ENCODE measurements around the gene NRG3.
"Not testable (repeated sequence)": the region's sequence is repeated elsewhere in the genome, so short reads cannot be mapped to it uniquely, and the experiment has no call there.

The NRG3 gene

DNA sequence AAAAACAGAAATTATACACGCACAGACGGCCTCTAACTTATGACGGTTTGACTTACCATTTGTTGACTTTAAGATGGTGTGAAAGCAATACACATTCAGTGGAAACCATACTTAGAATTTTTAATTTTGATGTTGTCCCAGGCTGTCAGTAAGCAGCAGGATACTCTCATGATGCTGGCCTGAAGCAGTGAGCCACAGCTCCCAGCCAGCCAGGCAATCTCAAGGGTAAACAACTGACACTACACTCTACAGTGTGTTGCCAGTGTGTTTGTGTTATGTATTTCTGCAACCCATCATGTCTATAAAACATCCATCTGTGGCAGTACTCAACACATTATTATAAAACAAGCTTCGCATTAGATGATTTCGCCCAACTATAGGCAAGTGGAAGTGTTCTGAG lies 747.5 kb downstream of the NRG3 start:
- DNase-seq: no peak

DNA sequence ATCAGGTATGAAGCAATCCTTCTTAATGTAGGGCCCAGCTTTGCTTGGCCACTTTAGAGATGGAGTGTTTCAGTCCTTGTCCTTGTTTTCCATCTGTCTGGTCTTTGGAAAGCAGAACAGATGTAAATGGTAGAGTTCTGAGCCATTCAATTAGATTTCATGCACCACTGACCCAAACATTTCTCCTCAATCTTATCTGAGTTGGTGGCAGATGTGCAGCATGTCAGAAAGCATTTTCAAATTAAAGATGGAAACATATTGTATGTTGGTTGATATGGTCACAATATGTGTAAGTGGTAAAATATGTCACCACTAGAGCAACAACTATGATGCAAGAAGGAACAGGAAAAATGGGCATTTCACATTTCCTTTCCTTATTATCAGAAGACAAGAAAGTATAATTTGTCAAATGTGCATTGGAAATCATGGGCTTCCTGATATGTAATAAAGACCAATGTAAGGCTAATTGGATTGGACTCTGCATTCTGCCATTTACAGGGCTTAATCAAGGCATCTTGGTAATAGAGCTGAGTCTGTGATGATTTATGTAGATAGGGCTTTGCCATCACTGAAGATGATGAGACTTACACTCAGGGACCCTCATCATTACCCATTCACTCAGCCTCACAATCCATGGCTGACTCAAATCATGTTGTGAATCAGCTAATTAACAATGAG lies 750.7 kb downstream of the NRG3 start:
- peak; percentile 58 for DNase-seq

DNA sequence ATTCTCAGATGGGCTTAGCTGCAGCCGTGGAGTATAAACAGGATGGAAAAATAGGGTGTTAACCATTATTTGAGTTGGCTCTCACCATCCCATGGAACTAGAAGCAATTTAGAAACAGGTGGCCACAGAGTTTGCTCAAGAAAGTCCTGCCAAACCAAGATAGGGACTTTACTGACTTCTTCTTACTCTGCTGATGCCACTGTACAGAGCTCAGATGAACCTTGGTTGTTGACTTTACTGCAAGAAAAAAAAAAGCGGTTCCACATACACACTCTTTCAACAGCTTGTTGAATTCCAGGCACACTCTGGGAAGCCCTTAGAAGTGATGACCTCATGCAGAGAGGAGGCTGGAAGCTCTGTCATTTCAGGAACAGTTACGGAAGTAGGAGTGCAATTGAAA lies 753.4 kb downstream of the NRG3 start:
- DNase-seq: no peak

DNA sequence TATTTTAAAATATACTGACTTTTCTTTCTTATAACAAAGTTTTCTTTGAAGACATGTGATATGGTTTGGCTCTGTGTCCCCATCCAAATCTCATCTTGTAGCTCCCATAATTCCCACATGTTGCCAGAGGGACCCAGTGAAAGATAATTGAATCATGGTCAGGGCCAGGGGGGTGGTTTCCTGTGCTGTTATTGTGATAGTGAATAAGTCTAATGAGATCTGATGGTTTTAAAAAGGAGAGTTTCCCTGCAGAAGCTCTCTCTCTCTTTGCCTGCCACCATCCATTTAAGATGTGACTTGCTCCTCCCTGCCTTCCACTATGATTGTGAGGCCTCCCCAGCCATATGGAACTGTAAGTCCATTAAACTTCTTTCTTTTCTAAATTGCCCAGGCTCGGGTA lies 768.1 kb downstream of the NRG3 start:
- DNase-seq: no peak

- no peak for DNase-seq
Observed at GRCh38 chr10:82643601-82644000, 768.6 kb downstream of the NRG3 start.

- DNase-seq: no peak
Observed at GRCh38 chr10:82645221-82645620, 770.2 kb downstream of the NRG3 start.

DNA sequence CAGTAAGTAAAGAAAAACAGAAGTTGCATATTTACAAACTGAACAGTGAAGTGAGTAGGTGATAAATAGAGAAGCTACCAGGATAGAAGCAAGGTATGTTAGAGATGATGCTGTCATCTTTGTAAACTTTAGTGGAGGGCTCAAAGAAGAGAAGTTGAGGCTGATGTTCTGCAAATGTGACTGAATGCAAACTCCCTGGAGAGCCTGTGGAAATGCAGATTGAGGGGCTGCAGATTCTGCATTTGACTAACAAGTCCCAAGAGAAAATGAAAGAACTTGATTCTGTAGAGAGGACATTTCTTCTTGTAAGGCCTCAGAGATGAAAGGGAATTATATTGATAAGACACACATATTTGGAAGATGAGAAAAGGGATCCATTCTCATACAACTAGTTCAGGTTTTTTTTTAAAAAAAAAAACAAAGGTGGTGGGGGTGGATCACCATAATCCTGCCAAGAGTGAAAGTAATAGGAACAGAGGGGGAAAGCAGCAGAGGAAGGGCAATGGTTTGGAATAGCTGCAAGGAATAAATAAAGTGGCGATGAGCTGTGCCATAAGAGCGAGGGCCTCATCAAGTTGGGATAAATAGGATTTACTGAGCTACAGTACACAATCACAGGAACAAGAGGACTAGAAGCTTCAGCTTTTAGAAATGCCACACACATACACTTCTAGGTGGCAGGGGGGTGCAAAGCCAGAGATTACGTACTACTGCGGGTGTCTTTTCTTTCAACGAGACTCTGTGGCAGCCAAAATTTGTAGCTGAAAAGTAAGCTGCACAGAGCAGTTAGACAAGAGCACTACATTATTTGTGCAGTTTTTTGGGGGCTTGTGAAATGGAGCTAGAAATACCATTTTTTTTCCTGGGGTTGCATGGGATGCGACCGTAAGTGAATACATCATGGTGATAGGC lies 778.5 kb downstream of the NRG3 start:
- no peak for DNase-seq

GRCh38 chr10:82660205-82660604 lies 785.2 kb downstream of the NRG3 start:
- DNase-seq: no peak

DNA sequence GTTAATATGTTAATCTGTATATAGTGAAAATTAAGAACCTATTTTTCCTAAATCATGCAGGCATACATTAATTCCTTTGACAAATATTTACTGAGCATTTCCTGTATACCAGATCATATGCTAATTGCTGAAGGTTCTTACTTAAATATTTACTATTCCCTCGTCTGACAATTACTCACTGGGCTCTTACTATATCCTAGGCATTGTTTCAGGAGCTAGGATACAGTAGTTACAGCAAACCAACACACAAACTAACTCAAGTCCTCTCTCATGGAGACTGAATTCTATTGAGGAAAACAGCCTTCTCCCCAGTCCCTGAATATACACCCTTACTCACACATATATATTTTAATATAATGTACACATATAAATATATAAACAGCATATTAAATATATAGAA lies 786.0 kb downstream of the NRG3 start:
- DNase-seq: no peak

- peak; percentile 23 for DNase-seq
Observed at GRCh38 chr10:82661701-82662100, 786.7 kb downstream of the NRG3 start.

GRCh38 chr10:82668221-82668895 lies 793.4 kb downstream of the NRG3 start:
- no peak for DNase-seq

- no peak for DNase-seq
Observed at GRCh38 chr10:82674036-82674435, 799.0 kb downstream of the NRG3 start.

- not testable (repeated sequence) for DNase-seq
Observed at GRCh38 chr10:82677932-82678331, 802.9 kb downstream of the NRG3 start.

DNA sequence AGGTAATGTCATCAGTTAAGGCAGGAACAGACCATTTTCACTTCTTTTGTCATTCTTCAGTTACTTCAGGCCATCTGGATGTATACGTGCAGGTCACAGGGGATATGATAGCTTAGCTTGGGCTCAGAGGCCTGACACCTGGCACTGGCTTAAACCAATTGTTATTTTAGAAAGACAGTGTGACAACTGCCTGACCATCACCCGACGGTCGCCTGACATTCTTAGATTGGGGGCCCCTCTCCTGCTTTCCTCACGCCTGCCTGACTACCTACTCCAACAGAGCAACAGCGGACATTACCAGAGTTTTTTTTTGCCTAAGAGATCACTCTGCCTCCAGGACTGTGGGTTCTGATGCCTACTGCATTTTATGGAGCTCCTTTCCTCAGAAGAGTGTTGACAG lies 803.5 kb downstream of the NRG3 start:
- DNase-seq: not testable (repeated sequence)

DNA sequence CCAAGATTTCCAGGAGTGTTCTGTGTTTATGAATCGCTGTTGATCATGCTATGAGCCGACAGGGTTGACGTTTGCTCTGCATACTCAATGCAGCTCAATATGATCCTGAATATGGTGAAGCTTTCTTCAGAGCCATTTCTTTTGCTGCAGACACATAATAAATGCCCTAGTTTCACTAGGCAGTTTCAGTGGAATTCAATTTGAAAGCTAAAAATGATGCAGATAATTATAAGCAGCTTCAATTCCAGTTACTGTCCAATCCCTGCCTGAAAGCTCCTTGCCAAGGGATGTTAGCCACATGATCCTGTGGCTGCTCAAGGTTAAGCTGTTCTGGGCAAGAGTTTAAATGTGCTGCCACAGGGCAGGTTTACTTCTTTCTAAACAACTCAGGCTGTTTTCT lies 805.6 kb downstream of the NRG3 start:
- no peak for DNase-seq

GRCh38 chr10:82683945-82684344 lies 809.0 kb downstream of the NRG3 start:
- DNase-seq: no peak

- DNase-seq: no peak
Observed at GRCh38 chr10:82685087-82685486, 810.1 kb downstream of the NRG3 start.

DNA sequence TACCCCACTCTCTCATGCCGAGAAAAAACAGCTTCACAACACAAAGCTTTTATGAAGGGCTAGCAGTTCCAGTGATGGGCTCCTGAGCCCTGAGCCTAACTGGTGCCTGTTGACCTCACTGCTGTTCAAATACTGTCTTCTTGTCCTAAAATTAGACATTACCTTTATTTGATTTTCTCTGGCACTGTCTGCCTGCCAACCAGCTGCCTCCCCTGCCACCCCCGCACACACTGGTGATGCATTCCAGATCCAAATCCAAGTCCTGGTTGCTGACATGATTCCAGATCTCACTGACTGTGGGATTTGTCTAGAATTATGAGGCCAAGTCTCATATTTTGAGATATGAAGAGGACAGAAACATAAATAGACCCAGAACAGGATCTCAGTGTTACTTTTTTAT lies 816.2 kb downstream of the NRG3 start:
- DNase-seq: no peak

DNA sequence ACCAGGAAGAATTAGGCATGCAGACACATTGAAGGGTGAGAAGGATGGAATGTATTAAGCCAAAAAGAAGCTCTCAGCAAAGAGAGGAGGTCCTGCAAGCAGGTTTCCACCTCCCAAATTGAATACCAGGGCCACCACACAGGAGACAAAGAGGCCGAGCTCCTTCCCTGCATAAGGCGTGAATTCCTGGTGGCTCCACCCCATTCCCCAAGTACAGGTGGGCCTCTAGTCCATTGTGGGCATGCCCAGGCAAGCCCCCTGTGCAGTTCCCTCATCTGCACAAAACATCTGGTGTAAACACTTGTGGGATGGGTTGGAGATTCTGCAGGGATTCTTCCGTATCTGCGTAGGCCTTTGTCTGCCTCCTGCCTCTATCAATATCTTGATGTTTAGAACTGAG lies 817.5 kb downstream of the NRG3 start:
- no peak for DNase-seq

GRCh38 chr10:82721831-82722230 lies 846.8 kb downstream of the NRG3 start:
- no peak for DNase-seq

DNA sequence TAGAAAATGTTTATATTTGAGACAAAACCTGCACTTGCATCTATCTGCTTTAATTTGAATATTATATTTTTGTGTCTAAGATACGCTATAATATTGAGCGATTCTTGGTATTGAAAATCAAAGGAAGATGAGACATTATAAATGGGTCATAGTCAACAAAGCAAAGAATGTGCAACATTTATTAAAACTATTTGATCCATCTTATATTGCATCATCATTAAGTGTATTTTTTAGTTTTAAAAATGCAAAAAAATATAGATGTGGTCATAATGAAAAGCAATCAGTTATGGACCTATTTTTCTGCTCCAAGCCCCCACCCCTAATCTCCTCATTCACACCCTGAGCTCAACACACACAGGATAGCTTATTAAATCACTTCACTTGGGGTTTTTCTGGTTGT lies 847.3 kb downstream of the NRG3 start:
- no peak for DNase-seq

GRCh38 chr10:82736305-82736704 lies 861.3 kb downstream of the NRG3 start:
- DNase-seq: peak; percentile 21

- peak; percentile 65 for DNase-seq
Observed at GRCh38 chr10:82737549-82737948, 862.6 kb downstream of the NRG3 start.

DNA sequence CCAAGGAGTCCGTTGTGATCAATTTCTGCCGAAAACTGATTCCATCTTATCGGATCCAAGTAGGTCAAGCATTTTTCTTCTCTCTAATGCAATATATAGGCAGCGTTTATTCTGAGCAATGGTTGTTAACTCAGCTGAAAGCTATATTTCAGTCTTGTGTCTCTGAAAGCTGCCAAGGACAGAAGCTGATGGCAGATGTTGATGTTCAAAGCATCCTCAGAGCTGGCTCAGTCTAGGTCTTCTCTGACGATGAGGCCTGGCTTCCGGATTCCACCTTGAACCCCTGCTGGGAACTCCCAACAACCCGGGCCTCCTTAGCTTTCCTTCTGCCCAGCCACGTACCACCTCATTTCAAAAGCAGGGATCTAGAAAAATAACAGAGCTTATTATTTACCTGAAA lies 863.6 kb downstream of the NRG3 start:
- DNase-seq: no peak

All from retina (tissue), 1 donor.